HS-5 (cell line): ENCODE measurements around the gene FBP1.
"Not testable (repeated sequence)": the region's sequence is repeated elsewhere in the genome, so short reads cannot be mapped to it uniquely, and the experiment has no call there.

ENCODE experiments used
- DNase-seq: peaks from one replicate; pipeline ENCODE4 v3.0.0-alpha.2; 2012; ENCODE audit warnings: low read depth

The FBP1 gene

DNA sequence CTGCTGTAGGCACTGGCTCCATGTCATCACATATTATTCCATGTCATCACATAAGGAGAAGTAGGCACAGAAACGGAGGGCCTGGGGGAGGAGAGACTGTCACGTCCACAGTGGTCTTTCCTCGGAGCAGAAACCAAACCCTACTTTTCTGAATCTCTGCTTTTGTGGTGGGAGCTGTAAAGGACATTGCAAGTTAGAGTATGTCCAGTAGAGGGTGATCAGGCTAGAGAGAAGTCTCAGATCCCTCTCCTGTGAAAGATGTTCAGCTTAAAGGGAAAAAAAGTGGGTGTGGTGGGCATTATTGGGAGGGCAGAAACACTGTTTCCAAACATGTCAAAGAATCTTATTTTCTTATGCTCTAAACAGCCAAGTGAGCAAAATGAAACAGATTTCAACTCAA lies 26.3 kb downstream of the FBP1 start:
- no peak for DNase-seq

DNA sequence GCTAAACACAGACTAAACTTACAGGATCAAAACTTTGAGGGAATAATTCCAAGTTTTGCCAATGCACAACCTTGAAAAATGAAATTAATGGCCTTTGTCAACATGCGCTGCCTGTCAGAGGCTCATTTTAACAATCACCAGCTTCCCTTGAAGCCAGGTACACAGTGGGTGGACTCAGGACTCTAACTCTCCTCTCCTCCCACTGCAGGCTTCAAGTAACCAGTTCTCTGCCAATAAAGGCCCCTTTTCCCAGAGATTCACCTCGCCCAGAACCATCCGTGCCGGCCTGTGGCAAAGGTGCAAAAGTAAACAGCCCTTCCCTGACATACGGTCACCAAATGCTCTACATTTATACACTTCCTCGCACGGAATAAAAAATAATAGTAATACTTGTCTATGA lies 27.2 kb downstream of the FBP1 start:
- no peak for DNase-seq

DNA sequence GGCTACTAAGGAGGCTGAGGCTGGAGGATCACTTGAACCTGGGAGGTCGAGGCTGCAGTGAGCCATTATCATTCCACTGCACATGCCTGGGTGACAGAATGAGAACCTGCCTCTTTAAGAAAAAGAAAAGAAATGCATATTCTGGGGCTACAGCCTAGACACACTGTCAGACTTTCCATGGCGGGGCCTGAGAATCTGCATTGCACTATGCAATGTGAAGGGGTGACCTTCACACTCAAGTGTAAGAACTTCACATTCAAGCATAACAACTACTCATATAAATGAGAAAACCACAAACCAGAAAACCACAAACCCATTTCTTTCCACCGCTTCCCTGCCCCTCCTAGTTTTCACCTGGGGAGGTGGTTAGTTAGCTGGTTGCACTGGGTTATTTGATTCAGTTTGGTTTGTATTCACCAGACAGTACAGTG lies 27.7 kb downstream of the FBP1 start:
- DNase-seq = no peak

GRCh38 chr9:94610181-94610606 lies 29.1 kb downstream of the FBP1 start:
- DNase-seq = no peak

GRCh38 chr9:94607423-94607691 lies 32.0 kb downstream of the FBP1 start:
- no peak for DNase-seq

DNA sequence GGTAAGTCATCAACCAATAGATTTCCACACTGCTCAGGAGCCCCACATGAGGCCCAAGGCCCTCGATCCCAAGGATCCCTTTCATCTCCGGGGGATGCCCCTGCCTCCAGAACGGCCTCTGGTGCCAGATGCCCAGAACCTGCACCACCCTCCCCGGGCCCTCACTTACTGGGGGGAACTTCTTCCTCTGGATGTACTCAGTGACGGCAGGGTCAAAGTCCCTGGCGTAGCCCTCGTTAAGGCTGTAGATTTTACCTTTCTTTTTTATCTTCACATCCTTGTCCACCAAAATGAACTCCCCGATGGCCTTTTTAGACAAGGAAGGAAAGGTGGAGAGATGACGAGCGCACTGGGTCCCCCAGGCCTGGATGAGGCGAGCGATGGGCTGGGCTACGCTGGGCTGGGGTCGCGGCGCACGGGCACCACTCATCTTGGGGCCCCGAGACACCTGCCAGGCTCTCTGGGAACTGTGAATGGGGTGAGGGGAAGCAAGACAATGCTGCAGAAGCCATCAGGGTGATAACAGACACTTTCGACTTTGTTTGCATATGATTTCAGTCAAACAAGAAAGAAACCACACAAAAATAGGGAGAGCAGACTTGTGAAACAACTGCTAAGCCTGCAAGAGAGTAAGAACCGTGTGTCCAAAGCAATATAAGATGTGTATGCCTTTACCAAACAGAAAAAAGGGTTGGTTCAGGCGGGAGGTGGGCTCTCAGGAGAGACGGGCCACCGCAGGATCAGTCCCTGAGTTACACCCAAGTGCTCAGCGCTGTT lies 32.5 kb downstream of the FBP1 start:
- DNase-seq = no peak

DNA sequence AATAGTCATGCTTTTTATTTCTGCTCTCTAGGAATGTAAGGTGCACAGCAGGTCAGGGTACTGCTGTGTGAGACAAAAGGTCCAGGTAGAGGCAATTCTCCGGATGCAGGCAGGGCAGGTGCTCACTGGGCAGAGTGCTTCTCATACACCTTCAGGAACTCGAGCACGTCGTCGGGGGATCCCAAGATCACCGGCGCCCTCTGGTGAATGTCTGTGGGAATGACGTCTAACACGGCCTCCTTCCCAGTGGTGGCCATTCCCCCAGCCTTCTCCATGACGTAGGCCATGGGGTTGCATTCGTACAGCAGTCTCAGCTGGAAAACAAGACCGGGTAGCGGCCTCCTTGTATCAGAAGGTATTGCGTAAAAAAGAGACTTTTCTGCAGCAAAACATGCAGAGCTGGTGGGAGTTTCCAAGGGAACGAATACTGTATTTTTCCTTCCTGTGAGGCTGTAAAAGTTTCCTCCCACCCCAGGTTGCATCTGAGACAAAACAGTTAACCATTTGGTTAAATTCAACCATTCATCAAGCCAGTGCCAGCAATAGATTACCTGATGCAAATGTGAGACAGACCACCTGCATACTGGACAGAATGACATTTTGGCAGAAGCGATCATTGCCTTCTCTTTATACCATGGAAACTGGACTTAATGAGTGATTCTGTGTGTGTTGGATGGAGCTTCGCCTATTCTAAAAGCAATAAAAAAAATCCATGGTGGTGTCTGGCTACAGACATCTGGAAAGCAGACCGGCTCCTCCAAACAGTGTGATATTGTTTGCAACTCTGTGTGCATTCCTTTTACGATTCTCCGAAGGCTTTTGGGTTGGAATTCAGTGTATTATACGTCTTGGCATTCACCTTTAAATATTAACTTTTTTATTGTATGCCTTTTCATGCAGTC lies 35.8 kb downstream of the FBP1 start:
- DNase-seq = no peak

GRCh38 chr9:94602666-94603065 lies 36.7 kb downstream of the FBP1 start:
- no peak for DNase-seq

DNA sequence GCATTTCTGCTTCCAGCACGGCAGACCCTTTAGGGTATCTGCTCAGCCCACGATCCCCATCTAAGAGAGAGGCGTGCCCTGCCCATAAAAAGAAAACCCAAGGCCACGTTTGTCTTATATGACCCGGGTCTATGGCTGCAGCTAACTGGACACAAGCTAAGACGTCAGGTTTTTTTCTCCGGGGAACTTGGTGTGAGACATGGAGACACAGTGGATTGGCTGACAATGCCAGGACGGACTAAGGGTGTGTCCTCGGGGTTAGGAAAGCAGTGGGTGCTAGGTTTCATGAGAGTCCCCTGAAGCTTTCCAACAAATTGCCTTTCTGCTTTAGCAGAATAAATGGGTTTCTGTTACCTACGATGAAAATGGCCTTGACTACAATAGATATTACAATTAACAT lies 38.6 kb downstream of the FBP1 start:
- no peak for DNase-seq

DNA sequence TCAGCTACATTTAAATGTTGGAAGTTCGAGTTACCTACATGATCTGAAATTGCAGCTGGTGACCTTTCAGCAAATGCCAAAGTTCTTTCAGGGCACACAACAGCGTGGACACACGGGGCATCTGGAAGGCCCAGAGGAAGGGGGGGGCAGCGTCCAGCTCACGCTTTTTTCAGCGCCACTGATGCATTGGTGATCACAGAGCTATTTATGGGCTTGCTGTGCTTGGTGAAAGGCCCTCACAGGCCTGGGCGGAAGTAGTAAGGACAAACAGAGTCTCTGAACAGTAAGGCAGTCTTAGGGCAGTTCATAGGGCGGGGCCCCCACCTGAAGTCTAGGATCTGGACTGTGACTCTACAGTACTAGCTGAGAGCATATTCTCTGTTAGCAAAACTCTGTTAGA lies 39.1 kb downstream of the FBP1 start:
- DNase-seq = no peak

DNA sequence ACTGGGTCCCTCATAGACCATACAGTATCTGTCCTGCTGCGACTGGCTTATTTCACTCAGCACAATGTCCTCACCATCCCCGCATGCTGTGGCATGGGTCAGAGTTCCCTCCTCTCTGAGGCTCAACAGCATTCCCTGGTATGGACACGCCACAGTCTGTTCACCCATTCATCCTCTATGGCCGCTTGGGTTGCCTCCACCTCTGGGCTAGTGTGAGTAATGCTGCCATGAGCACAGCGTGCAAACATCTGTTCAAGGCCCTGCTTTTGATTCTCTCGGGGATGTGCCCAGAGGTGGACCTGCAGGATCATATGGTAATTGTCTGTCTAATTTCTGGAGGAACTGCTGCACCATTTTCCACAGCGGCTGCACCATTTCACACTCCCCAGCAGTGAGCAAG lies 40.2 kb downstream of the FBP1 start:
- no peak for DNase-seq

DNA sequence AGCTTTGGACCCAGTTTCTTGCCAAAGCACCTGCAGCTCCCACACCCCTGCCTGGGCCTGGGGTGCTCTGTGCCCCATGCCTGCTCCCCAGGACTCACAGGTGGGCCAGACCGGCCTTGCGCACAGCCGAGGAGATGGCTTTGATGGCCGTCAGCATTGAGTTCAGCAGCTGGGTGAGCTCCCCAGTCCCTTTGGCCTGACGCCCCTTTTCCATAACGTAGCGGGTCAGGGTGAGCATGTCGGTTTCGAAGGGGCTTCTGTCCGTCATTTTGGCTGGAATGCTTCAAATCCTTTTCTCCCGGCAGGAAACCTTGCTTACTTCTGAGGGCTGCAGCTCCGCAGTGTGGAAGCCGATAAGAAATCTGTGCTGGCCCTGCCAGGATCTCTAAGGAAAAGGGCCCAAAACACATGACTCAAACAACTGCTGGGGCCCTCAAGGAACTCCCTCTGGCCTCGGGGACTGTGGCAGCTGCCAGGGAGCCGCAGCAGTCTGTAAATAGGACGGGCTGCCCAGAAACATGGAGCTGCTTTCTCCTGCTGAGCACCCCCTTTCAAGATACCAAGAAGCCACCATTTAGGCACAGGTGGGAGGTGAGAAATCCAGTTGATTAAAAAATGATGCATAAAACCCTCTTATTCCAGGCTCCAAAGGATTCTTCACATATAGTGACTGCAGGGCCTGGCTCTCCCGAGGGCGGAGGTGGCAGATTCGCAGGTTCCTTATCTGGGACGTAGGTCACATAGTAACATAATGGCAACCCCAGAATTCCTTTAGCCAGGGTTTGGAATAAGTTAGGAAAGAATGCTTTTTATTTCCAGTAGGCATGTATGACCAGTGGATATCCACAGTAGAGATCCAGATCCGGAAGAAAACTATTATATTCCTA lies 45.6 kb downstream of the FBP1 start, which contains the start of gene FBP2:
Gene FBP2 (minus strand): TSS at position 366 of the 887 bp plus-strand sequence. CDS start 98 bp downstream, at position 268.
- DNase-seq = no peak

- DNase-seq = not testable (repeated sequence)
Observed at GRCh38 chr9:94592683-94593082, 46.6 kb downstream of the FBP1 start.

GRCh38 chr9:94591876-94592275 lies 47.4 kb downstream of the FBP1 start:
- DNase-seq = no peak

DNA sequence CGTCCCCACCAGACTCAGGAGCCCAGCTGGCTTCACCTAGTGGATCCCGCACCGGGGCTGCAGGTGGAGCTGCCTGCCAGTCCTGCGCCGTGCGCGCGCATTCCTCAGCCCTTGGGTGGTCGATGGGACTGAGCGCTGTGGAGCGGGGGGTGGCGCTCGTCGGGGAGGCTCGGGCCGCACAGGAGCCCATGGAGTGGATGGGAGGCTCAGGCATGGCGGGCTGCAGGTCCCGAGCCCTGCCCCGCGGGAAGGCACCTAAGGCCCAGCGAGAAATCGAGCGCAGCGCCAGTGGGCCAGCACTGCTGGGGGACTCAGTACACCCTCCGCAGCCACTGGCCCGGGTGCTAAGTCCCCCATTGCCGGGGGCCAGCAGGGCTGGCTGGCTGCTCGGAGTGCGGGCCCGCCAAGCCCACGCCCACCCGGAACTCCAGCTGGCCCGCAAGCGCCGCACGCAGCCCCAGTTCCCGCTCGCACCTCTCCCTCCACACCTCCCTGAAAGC lies 48.2 kb downstream of the FBP1 start:
- not testable (repeated sequence) for DNase-seq

DNA sequence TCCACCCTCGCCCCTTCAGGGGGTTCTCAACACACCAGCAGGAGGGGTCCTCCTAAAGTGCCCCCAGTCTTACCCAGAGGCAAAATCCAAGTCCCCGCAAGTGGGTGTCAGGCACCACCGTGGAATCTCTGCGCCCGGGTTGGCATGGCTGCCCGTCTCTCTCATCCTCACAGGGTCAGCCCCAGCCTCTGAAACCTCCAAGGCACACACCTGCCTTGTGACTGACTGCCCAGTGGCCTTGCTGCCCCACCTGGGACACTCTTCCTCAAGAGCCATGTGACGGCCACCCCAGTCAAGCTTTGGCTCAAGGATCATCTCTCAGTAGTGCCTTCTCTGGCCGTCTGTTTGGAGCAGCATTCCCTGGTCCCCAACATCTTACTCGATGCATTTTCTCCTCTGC lies 50.6 kb downstream of the FBP1 start:
- DNase-seq = no peak

- DNase-seq = no peak
Observed at GRCh38 chr9:94586814-94587213, 52.5 kb downstream of the FBP1 start.

- DNase-seq = no peak
Observed at GRCh38 chr9:94586316-94586715, 53.0 kb downstream of the FBP1 start.

DNA sequence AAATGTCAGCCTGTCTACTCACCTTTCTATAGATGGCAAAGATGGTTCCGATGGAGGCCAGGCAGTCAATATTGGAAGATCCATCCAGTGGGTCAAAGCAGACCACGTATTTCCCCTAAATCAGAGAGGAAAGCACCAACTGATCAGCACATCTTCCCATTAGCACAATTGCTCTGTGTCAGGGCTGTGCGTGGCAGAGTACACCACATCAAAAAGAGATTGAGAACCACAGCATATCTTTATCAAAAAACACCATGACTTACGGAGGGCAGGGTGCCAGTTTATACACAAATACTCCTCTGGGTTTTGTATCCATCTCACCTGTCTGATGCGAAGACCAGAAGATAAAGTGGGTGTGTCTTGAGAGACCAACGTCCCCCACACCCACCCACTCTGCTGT lies 54.8 kb downstream of the FBP1 start:
- no peak for DNase-seq

DNA sequence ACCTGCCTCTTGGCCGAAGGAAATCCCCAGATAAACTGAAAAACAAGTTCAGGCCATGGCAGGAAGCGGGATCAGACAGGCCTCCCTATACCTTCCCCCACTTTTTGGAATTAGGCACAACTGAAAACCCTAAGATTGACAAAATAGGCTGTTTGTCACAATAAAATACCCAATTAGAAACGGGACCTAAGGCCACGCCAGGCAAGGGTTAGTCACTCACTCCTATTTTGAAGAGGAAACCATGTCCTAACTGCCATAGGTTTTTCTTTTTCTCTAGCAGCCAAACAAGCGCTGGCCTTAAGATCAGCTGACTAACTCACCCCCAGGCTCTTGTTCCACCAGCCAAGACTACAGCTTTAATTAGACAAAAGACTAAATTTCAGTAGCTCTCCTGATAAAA lies 57.6 kb downstream of the FBP1 start:
- DNase-seq = no peak

- DNase-seq = no peak
Observed at GRCh38 chr9:94577571-94577970, 61.7 kb downstream of the FBP1 start.

- no peak for DNase-seq
Observed at GRCh38 chr9:94577036-94577435, 62.3 kb downstream of the FBP1 start.
